H1 (cell line): ENCODE results near the gene TGFBR2.

Source experiments
- CTCF ChIP-seq, 3 experiments: IDR thresholded peaks; 1 replicate in 2 of 3; 2 replicates in 1 of 3; pipeline versions ENCODE4 v1.5.1 to v1.6.1; 2011; ENCODE audit warnings: low read length in 3 of 3, mild to moderate bottlenecking in 3 of 3, inconsistent platforms in 2 of 3, low read depth in 1 of 3, moderate library complexity in 1 of 3; ENCODE audit not compliant: insufficient read depth in 1 of 3; ENCODE audit errors: control extremely low read depth in 1 of 3
- RAD21 ChIP-seq, 2 experiments: IDR thresholded peaks in 1 of 2; conservative IDR thresholded peaks in 1 of 2; 2 replicates each; pipeline ENCODE4 v1.6.1; 2011; ENCODE audit warnings: low read depth in 2 of 2, low read length in 2 of 2, improper control_type of control experiment in 1 of 2, inconsistent platforms in 1 of 2, mild to moderate bottlenecking in 1 of 2, moderate library complexity in 1 of 2
- RNF2 ChIP-seq: fragments of 200-900, 300-1000 bp; sonication (generic); IDR thresholded peaks from 2 replicates; pipeline ENCODE4 v1.7.1; 2016; ENCODE audit warnings: borderline replicate concordance, low read depth, mild to moderate bottlenecking, antibody characterized with exemption, low read length; ENCODE audit not compliant: poor library complexity, severe bottlenecking; ENCODE audit errors: missing control alignments
- YY1 ChIP-seq: IDR thresholded peaks from 2 replicates; pipeline ENCODE4 v1.6.1; 2011; ENCODE audit warnings: low read depth, mild to moderate bottlenecking, low read length

GRCh38 chr3:30741889-30742288 is 135.5 kb downstream of the TGFBR2 start:
- no peak for TF ChIP-seq RAD21 (IDR thresholded peaks at IDR 0.05 in 1 of 2, conservative IDR thresholded peaks at IDR 0.05 in 1 of 2; ENCODE audit: low read depth in 2 of 2, low read length in 2 of 2)
- no peak for TF ChIP-seq RNF2
- no peak for TF ChIP-seq CTCF (IDR thresholded peaks at IDR 0.05; ENCODE audit: control extremely low read depth in 1 of 3, insufficient read depth in 1 of 3, low read depth in 1 of 3, low read length in 3 of 3)
- no peak for TF ChIP-seq YY1
